HEK293T (cell line): ENCODE results near the gene ADGRL3.

Source experiments
- BHLHE40 ChIP-seq: fragments of 450-650 bp; IDR thresholded peaks from 2 replicates; pipeline ENCODE4 v1.6.1; 2016; ENCODE audit warnings: mild to moderate bottlenecking, moderate library complexity, borderline replicate concordance
- CTBP1 ChIP-seq: fragments of 450-650 bp; IDR thresholded peaks from 2 replicates; pipeline ENCODE4 v1.6.1; 2016; ENCODE audit warnings: borderline replicate concordance
- ELF4 ChIP-seq: fragments of 450-650 bp; IDR thresholded peaks from 2 replicates; pipeline ENCODE4 v1.6.1; 2017; ENCODE audit warnings: antibody characterized with exemption
- L3MBTL2 ChIP-seq: fragments of 450-650 bp; conservative IDR thresholded peaks from 2 replicates; pipeline ENCODE4 v1.6.1; 2016; ENCODE audit warnings: mild to moderate bottlenecking
- NFRKB ChIP-seq: fragments of 450-650 bp; IDR thresholded peaks from 2 replicates; pipeline ENCODE4 v1.6.1; 2016; ENCODE audit warnings: mild to moderate bottlenecking, moderate library complexity
- PKNOX1 ChIP-seq: fragments of 450-650 bp; IDR thresholded peaks from 2 replicates; pipeline ENCODE4 v1.6.1; 2016
- SP1 ChIP-seq: fragments of 450-650 bp; IDR thresholded peaks from 2 replicates; pipeline ENCODE4 v1.6.1; 2017
- ZNF384 ChIP-seq: fragments of 450-650 bp; IDR thresholded peaks from 2 replicates; pipeline ENCODE4 v1.6.1; 2016

GRCh38 chr4:61896634-61897033, 696.5 kb downstream of the ADGRL3 start:
- TF ChIP-seq CTBP1 (no peak), ZNF384 (no peak), PKNOX1 (no peak), L3MBTL2 (no peak), BHLHE40 (no peak), ELF4 (no peak), NFRKB (no peak), SP1 (no peak)
